HCT116 (cell line): ENCODE results near the gene C10orf95. TPM values are rescaled to one million over a fixed set of nuclear protein-coding genes. Genes with fewer than 3 reads are reported as not detected.

Source experiments
- ATAC-seq: fragments of 200-7000 bp; cut with Tn5 transposase; 2 replicates; pipeline ENCODE4 v1.9.1; 2020; ENCODE audit warnings: mild to moderate bottlenecking, moderate library complexity
- BruUV-seq: library from RNA; stranded (reverse); fragments of 400-500 nt; replicated peaks from 2 replicates; lab custom pipeline; 2021; lab: Mats Ljungman, UMichigan
- CTCF ChIA-PET: fragments of 300-600 bp; sonication (Branson Sonifier 250); formaldehyde crosslinking; loops from one replicate; lab custom pipeline; 2021; ENCODE audit warnings: antibody characterized with exemption; lab: Charles Lee
- POLR2A ChIA-PET: fragments of 300-600, 350-600 bp; sonication (Branson Sonifier 250); formaldehyde crosslinking; loops from one replicate; lab custom pipeline; 2021; ENCODE audit warnings: antibody characterized with exemption; lab: Charles Lee
- RAD21 ChIA-PET, 2 experiments: fragments of 300-600 bp; sonication (Branson Sonifier 250); formaldehyde crosslinking; loops; one replicate each; lab custom pipeline; 2023; ENCODE audit warnings: low total read pairs in 2 of 2; ENCODE audit not compliant: uncharacterized antibody in 2 of 2, unreplicated experiment in 2 of 2, low non-redundant PET in 1 of 2; lab: Charles Lee
- DNase-seq: peaks from one replicate; pipeline ENCODE4 v3.0.0-alpha.2; 2010; ENCODE audit warnings: low read depth, low spot score
- H2AFZ ChIP-seq: fragments of 200-600 bp; shearing (Covaris generic), sonication (generic); 2 replicates; pipeline ENCODE4 v1.6.1; 2017; ENCODE audit warnings: low read depth, mixed run types, mixed read lengths, antibody characterized with exemption, low read length; ENCODE audit not compliant: poor library complexity, severe bottlenecking
- H3K27ac ChIP-seq: 2 replicates; pipeline ENCODE4 v1.5.1; 2012; ENCODE audit warnings: low read depth, low read length
- H3K27me3 ChIP-seq: fragments of 200-600 bp; sonication (generic); 2 replicates; pipeline ENCODE4 v1.6.1; 2016; ENCODE audit warnings: mixed run types, low read length, mixed read lengths; ENCODE audit not compliant: insufficient read depth
- H3K36me3 ChIP-seq, 2 experiments: fragments of 200-500 bp in 1 of 2; fragments of 200-600 bp in 1 of 2; sonication (Bioruptor generic) in 1 of 2; sonication (generic) in 1 of 2; 2 replicates each; pipeline versions ENCODE4 v1.5.1 to v1.6.1; 2014 to 2016; ENCODE audit warnings: low read length in 2 of 2, inconsistent platforms in 1 of 2, mixed read lengths in 1 of 2, mixed run types in 1 of 2; ENCODE audit not compliant: insufficient read depth in 2 of 2, control insufficient read depth in 1 of 2
- H3K4me1 ChIP-seq, 2 experiments: fragments of 200-600 bp in 1 of 2; sonication (generic) in 1 of 2; 2 replicates each; pipeline versions ENCODE4 v1.5.1 to v1.6.1; 2012 to 2017; ENCODE audit warnings: low read length in 2 of 2, inconsistent platforms in 1 of 2, mild to moderate bottlenecking in 1 of 2, mixed read lengths in 1 of 2, mixed run types in 1 of 2, moderate library complexity in 1 of 2; ENCODE audit not compliant: insufficient read depth in 2 of 2, control insufficient read depth in 1 of 2
- H3K4me2 ChIP-seq: fragments of 200-600 bp; sonication (generic); 2 replicates; pipeline ENCODE4 v1.6.1; 2017; ENCODE audit warnings: mixed run types, low read length, mixed read lengths
- H3K4me3 ChIP-seq, 2 experiments: fragments of 200-600 bp in 1 of 2; sonication (generic) in 1 of 2; replicated peaks in 1 of 2; 2 replicates each; pipeline ENCODE4 v1.5.1; 2011 to 2016; ENCODE audit warnings: low read length in 2 of 2, control low read depth in 1 of 2, low read depth in 1 of 2, mild to moderate bottlenecking in 1 of 2, mixed read lengths in 1 of 2, mixed run types in 1 of 2
- H3K79me2 ChIP-seq: fragments of 200-600 bp; sonication (generic); 2 replicates; pipeline ENCODE4 v1.6.1; 2017; ENCODE audit warnings: mild to moderate bottlenecking, mixed run types, low read length, moderate library complexity, mixed read lengths; ENCODE audit not compliant: insufficient read depth
- H3K9ac ChIP-seq: fragments of 200-600 bp; sonication (generic); 2 replicates; pipeline ENCODE4 v1.6.1; 2016; ENCODE audit warnings: low read length, mixed read lengths
- H3K9me2 ChIP-seq: fragments of 200-600 bp; sonication (generic), shearing (Covaris generic); 2 replicates; pipeline ENCODE4 v1.6.1; 2017; ENCODE audit warnings: mixed run types, mild to moderate bottlenecking, moderate library complexity; ENCODE audit not compliant: insufficient read depth
- H3K9me3 ChIP-seq, 2 experiments: fragments of 200-500 bp in 1 of 2; fragments of 200-600 bp in 1 of 2; sonication (Bioruptor generic) in 1 of 2; sonication (generic) in 1 of 2; 2 replicates each; pipeline ENCODE4 v1.6.1; 2014 to 2017; ENCODE audit warnings: low read length in 2 of 2, mixed read lengths in 2 of 2, inconsistent platforms in 1 of 2, low read depth in 1 of 2, mild to moderate bottlenecking in 1 of 2, mixed run types in 1 of 2, moderate library complexity in 1 of 2; ENCODE audit not compliant: control insufficient read depth in 1 of 2, insufficient read depth in 1 of 2
- H4K20me1 ChIP-seq: fragments of 200-600 bp; sonication (generic), shearing (Covaris generic); 2 replicates; pipeline ENCODE4 v1.6.1; 2017; ENCODE audit warnings: mixed run types, mild to moderate bottlenecking, moderate library complexity; ENCODE audit not compliant: insufficient read depth
- ATF3 ChIP-seq: IDR thresholded peaks from 2 replicates; pipeline ENCODE4 v1.6.1; 2012
- CEBPB ChIP-seq: IDR thresholded peaks from 2 replicates; pipeline ENCODE4 v1.6.1; 2012; ENCODE audit warnings: low read depth
- CTCF ChIP-seq, 3 experiments: fragments of 200-600 bp in 1 of 3; sonication (generic) in 1 of 3; IDR thresholded peaks in 2 of 3; conservative IDR thresholded peaks in 1 of 3; 2 replicates each; pipeline ENCODE4 v1.5.1; 2012 to 2017; ENCODE audit warnings: low read depth in 2 of 3, low read length in 2 of 3, antibody characterized with exemption in 1 of 3, borderline replicate concordance in 1 of 3, control low read depth in 1 of 3, mild to moderate bottlenecking in 1 of 3, mixed read lengths in 1 of 3, mixed run types in 1 of 3, moderate library complexity in 1 of 3; ENCODE audit not compliant: insufficient read depth in 1 of 3
- EGR1 ChIP-seq: IDR thresholded peaks from 2 replicates; pipeline ENCODE4 v1.6.1; 2012; ENCODE audit warnings: low read depth
- EZH2 ChIP-seq: fragments of 200-600 bp; sonication (generic); IDR thresholded peaks from 2 replicates; pipeline ENCODE4 v1.6.1; 2017; ENCODE audit warnings: antibody characterized with exemption, mixed run types
- EZH2phosphoT487 ChIP-seq: fragments of 200-600 bp; IDR thresholded peaks from 2 replicates; pipeline ENCODE4 v1.6.1; 2018; ENCODE audit warnings: antibody characterized with exemption, borderline replicate concordance
- JUND ChIP-seq: IDR thresholded peaks from 2 replicates; pipeline ENCODE4 v1.6.1; 2012
- POLR2A ChIP-seq: IDR thresholded peaks from 2 replicates; pipeline ENCODE4 v1.7.0; 2011; ENCODE audit warnings: borderline replicate concordance; ENCODE audit not compliant: insufficient read depth, insufficient read length; ENCODE audit errors: extremely low read depth
- POLR2AphosphoS5 ChIP-seq: IDR thresholded peaks from 2 replicates; pipeline ENCODE4 v1.6.1; 2011; ENCODE audit warnings: mild to moderate bottlenecking, low read depth, low read length, moderate library complexity
- RAD21 ChIP-seq: IDR thresholded peaks from 2 replicates; pipeline ENCODE4 v1.6.1; 2012; ENCODE audit warnings: low read depth, mild to moderate bottlenecking
- TCF7L2 ChIP-seq: IDR thresholded peaks from 2 replicates; pipeline ENCODE4 v1.7.0; 2011; ENCODE audit warnings: borderline replicate concordance, inconsistent platforms; ENCODE audit not compliant: insufficient read depth, insufficient read length; ENCODE audit errors: extremely low read depth
- YY1 ChIP-seq: IDR thresholded peaks from 2 replicates; pipeline ENCODE4 v1.6.1; 2011; ENCODE audit warnings: low read length, low read depth, moderate library complexity, mild to moderate bottlenecking; ENCODE audit not compliant: insufficient replicate concordance; ENCODE audit errors: extremely low read depth
- ZBTB33 ChIP-seq: IDR thresholded peaks from 2 replicates; pipeline ENCODE4 v1.6.1; 2011; ENCODE audit warnings: mild to moderate bottlenecking, low read length, moderate library complexity; ENCODE audit not compliant: insufficient replicate concordance; ENCODE audit errors: extremely low read depth
- ZFX ChIP-seq: fragments of 450-650 bp; IDR thresholded peaks from 2 replicates; pipeline ENCODE4 v1.6.1; 2017
- ZNF274 ChIP-seq: fragments of 200-500 bp; sonication (Bioruptor generic); IDR thresholded peaks from 2 replicates; pipeline ENCODE4 v1.6.1; 2014; ENCODE audit warnings: mild to moderate bottlenecking, low read depth, low read length, inconsistent platforms
- intact Hi-C: fragments of 100-400 bp; cut with micrococcal nuclease; formaldehyde crosslinking; loops from 2 replicates; pipeline ENCODE4 v1.10.0; 2022
- total RNA-seq: library from RNA; stranded (reverse); gene quantifications from one replicate; pipeline ENCODE4 v1.2.1, GENCODE V29; 2021; ENCODE audit not compliant: unreplicated experiment

The C10orf95 gene
- total RNA-seq, 1 experiment from 2014 or later, result 2.1 TPM

DNA sequence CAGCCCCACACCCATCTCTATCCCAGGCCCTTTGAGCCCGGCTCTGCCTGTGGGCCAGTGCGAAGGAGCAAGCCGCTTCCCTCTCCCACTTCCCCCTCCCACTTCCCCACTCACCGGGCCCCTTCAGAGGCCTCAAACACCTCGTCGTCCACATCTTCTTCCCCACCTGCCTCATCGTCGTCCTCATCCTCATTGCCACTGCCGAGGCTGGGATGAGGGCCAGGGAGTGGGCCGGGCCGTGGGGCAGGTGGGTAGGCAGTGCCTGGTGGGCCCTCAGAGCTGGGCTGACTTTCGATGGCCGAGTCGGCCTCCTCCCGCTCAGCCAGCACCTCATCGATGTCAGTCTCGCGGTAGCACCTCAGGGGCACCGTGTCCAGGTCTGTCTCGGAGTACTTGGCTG, 36.6 kb downstream of the C10orf95 start:
- Histone ChIP-seq H4K20me1 (no peaks in the 10 kb centered on the region), H3K4me1 (peaks cover 5 to 14% of the 10 kb centered on the region in 2 experiments), H2AFZ (no peak overlapping the region), H3K27ac (no peak overlapping the region), H3K9me2 (no peaks in the 10 kb centered on the region), H3K9me3 (no peaks in the 10 kb centered on the region), H3K9ac (no peak overlapping the region), H3K27me3 (peaks cover 3% of the 10 kb centered on the region; the same call in 1 of the 2 replicates), H3K4me2 (no peak overlapping the region), H3K79me2 (no peaks in the 10 kb centered on the region), H3K36me3 (no peaks in the 10 kb centered on the region), H3K4me3 (no peak overlapping the region)
- no peak for DNase-seq
- ChIA-PET CTCF (interaction anchor here (1.0 to 1.2 kb wide), 2 partner anchors 16 to 184 kb away, joined by 3 to 4 read pairs; no protein-coding TSS in a partner anchor), POLR2A (no interaction called here), RAD21 (no interaction called here)
- BruUV-seq, result no TSS peak
- TF ChIP-seq POLR2A (no peak), EZH2 (no peak), ZNF274 (no peak), ZBTB33 (no peak), TCF7L2 (no peak), RAD21 (no peak), YY1 (no peak), ATF3 (no peak), EZH2phosphoT487 (no peak), JUND (no peak), CEBPB (no peak), EGR1 (no peak), ZFX (no peak), POLR2AphosphoS5 (no peak), CTCF (IDR thresholded peaks at IDR 0.05 in 2 of 3, conservative IDR thresholded peaks at IDR 0.05 in 1 of 3; ENCODE audit: borderline replicate concordance in 1 of 3, insufficient read depth in 1 of 3, low read depth in 2 of 3, low read length in 2 of 3) (no peak)
- no peak for ATAC-seq
- intact Hi-C loops, result no loop called here
